ENCODE data around the gene UTY.

DNA sequence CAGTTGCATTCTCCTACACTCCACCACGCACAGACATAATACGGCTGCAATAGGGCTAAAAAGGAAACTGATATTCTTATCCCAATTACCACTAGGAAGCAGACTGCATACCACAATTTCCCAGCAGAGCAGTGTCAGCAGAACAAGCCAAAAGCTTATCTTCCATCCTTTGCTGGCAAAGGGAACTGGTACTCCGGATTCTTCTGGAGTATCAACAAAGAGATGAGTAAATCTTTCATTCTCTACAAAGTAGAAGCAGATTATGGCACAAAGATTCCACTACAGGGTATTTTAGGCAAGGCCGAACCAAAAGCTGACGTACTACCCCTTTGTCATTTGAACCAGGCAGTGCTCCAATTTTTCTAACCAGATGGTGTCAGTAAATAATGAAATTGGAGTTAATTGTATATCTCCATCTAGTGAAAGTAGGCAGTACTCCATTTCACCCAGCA lies 56.5 kb downstream of the UTY start:
- TF ChIP-seq POLR2AphosphoS5 (IDR thresholded peaks at IDR 0.05) (no peak), EP300 (IDR thresholded peaks at IDR 0.05) (no peak)
- TF ChIP-seq, protein P1, sequence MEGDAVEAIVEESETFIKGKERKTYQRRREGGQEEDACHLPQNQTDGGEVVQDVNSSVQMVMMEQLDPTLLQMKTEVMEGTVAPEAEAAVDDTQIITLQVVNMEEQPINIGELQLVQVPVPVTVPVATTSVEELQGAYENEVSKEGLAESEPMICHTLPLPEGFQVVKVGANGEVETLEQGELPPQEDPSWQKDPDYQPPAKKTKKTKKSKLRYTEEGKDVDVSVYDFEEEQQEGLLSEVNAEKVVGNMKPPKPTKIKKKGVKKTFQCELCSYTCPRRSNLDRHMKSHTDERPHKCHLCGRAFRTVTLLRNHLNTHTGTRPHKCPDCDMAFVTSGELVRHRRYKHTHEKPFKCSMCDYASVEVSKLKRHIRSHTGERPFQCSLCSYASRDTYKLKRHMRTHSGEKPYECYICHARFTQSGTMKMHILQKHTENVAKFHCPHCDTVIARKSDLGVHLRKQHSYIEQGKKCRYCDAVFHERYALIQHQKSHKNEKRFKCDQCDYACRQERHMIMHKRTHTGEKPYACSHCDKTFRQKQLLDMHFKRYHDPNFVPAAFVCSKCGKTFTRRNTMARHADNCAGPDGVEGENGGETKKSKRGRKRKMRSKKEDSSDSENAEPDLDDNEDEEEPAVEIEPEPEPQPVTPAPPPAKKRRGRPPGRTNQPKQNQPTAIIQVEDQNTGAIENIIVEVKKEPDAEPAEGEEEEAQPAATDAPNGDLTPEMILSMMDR (IDR thresholded peaks at IDR 0.05) = peak in 1 of 3 experiments; percentile 9
